H9 (cell line): Measurements from ENCODE around the gene PRKCA. TPM values are rescaled to one million over a fixed set of nuclear protein-coding genes. Genes with fewer than 3 reads are reported as not detected.

Experiments used
- DNase-seq: peaks from one replicate; pipeline ENCODE4 v3.0.0-alpha.2; 2017
- H2AFZ ChIP-seq: one replicate; pipeline ENCODE4 v1.6.1; 2013; ENCODE audit warnings: mild to moderate bottlenecking, low read length, control low read depth, moderate library complexity
- H2AK5ac ChIP-seq: 2 replicates; pipeline ENCODE4 v1.6.1; 2013; ENCODE audit warnings: low read length, control low read depth, mixed read lengths; ENCODE audit not compliant: insufficient read length
- H2BK120ac ChIP-seq: one replicate; pipeline ENCODE4 v1.6.1; 2013; ENCODE audit warnings: low read depth, mild to moderate bottlenecking, low read length, control low read depth, inconsistent platforms; ENCODE audit not compliant: poor library complexity, severe bottlenecking
- H2BK12ac ChIP-seq: 2 replicates; pipeline ENCODE4 v1.6.1; 2013; ENCODE audit warnings: low read length, control low read depth, mixed read lengths, low read depth; ENCODE audit not compliant: insufficient read length
- H2BK15ac ChIP-seq: 2 replicates; pipeline ENCODE4 v1.6.1; 2013; ENCODE audit warnings: low read depth, low read length, control low read depth
- H2BK20ac ChIP-seq: one replicate; pipeline ENCODE4 v1.6.1; 2013; ENCODE audit warnings: low read depth, mild to moderate bottlenecking, low read length, control low read depth, inconsistent platforms; ENCODE audit not compliant: poor library complexity, severe bottlenecking
- H2BK5ac ChIP-seq: 2 replicates; pipeline ENCODE4 v1.6.1; 2013; ENCODE audit warnings: low read length, control low read depth, mixed read lengths; ENCODE audit not compliant: insufficient read length
- H3K14ac ChIP-seq: 2 replicates; pipeline ENCODE4 v1.6.1; 2013; ENCODE audit warnings: low read length, control low read depth; ENCODE audit not compliant: insufficient read depth
- H3K18ac ChIP-seq: 2 replicates; pipeline ENCODE4 v1.6.1; 2013; ENCODE audit warnings: low read depth, mild to moderate bottlenecking, mixed read lengths, low read length, control low read depth; ENCODE audit not compliant: insufficient read length
- H3K23ac ChIP-seq: 2 replicates; pipeline ENCODE4 v1.6.1; 2013; ENCODE audit warnings: low read length, control low read depth, mixed read lengths, low read depth; ENCODE audit not compliant: insufficient read length
- H3K23me2 ChIP-seq: 2 replicates; pipeline ENCODE4 v1.6.1; 2013; ENCODE audit warnings: low read depth, mild to moderate bottlenecking, mixed read lengths, low read length, control low read depth; ENCODE audit not compliant: insufficient read length, poor library complexity, severe bottlenecking
- H3K27ac ChIP-seq: 2 replicates; pipeline ENCODE4 v1.5.1; 2013; ENCODE audit warnings: low read length, control low read depth, mixed read lengths, low read depth; ENCODE audit not compliant: insufficient read length
- H3K27me3 ChIP-seq: 2 replicates; pipeline ENCODE4 v1.6.1; 2013; ENCODE audit warnings: low read length, control low read depth, inconsistent platforms; ENCODE audit not compliant: insufficient read depth
- H3K4ac ChIP-seq: 2 replicates; pipeline ENCODE4 v1.6.1; 2013; ENCODE audit warnings: low read depth, mild to moderate bottlenecking, control low read depth, inconsistent platforms, low read length, moderate library complexity
- H3K4me1 ChIP-seq: 2 replicates; pipeline ENCODE4 v1.6.1; 2013; ENCODE audit warnings: low read length, control low read depth, inconsistent platforms; ENCODE audit not compliant: insufficient read depth
- H3K4me2 ChIP-seq: 2 replicates; pipeline ENCODE4 v1.6.1; 2013; ENCODE audit warnings: low read length, control low read depth, mixed read lengths; ENCODE audit not compliant: insufficient read length, insufficient read depth
- H3K56ac ChIP-seq: 2 replicates; pipeline ENCODE4 v1.6.1; 2013; ENCODE audit warnings: low read depth, mild to moderate bottlenecking, mixed read lengths, low read length, control low read depth; ENCODE audit not compliant: insufficient read length
- H3K79me1 ChIP-seq: 2 replicates; pipeline ENCODE4 v1.6.1; 2013; ENCODE audit warnings: low read depth, mild to moderate bottlenecking, moderate library complexity, low read length, control low read depth, inconsistent platforms; ENCODE audit not compliant: insufficient read depth, poor library complexity, severe bottlenecking
- H3K79me2 ChIP-seq: 2 replicates; pipeline ENCODE4 v1.6.1; 2013; ENCODE audit warnings: low read length, control low read depth, inconsistent platforms; ENCODE audit not compliant: insufficient read depth
- H3K9ac ChIP-seq: 2 replicates; pipeline ENCODE4 v1.6.1; 2013; ENCODE audit warnings: low read length, control low read depth, mixed read lengths; ENCODE audit not compliant: insufficient read length; ENCODE audit errors: extremely low read depth
- H3K9me3 ChIP-seq: one replicate; pipeline ENCODE4 v1.6.1; 2013; ENCODE audit warnings: low read depth, low read length, inconsistent platforms; ENCODE audit not compliant: control insufficient read depth
- H3T11ph ChIP-seq: one replicate; pipeline ENCODE4 v1.6.1; 2013; ENCODE audit warnings: mild to moderate bottlenecking, low read length, control low read depth, inconsistent platforms
- H4K20me1 ChIP-seq: one replicate; pipeline ENCODE4 v1.6.1; 2013; ENCODE audit not compliant: control insufficient read depth, insufficient read length, insufficient read depth
- H4K5ac ChIP-seq: 2 replicates; pipeline ENCODE4 v1.6.1; 2013; ENCODE audit warnings: low read depth, mild to moderate bottlenecking, mixed read lengths, low read length, control low read depth; ENCODE audit not compliant: insufficient read length
- H4K8ac ChIP-seq: replicated peaks from 2 replicates; pipeline ENCODE4 v1.6.1; 2013; ENCODE audit warnings: low read length, control low read depth, mixed read lengths, low read depth; ENCODE audit not compliant: insufficient read length
- H4K91ac ChIP-seq: 2 replicates; pipeline ENCODE4 v1.6.1; 2013; ENCODE audit warnings: low read depth, mild to moderate bottlenecking, moderate library complexity, mixed read lengths, low read length, control low read depth; ENCODE audit not compliant: insufficient read length
- H3K27ac Mint-ChIP-seq, 3 experiments: 2 replicates in 2 of 3; 3 replicates in 1 of 3; pipeline ENCODE4 v1.8.0; 2020 to 2021; ENCODE audit warnings: mixed read lengths in 3 of 3, mild to moderate bottlenecking in 1 of 3, moderate library complexity in 1 of 3
- H3K27me3 Mint-ChIP-seq: 2 replicates; pipeline ENCODE4 v1.8.0; 2021; ENCODE audit warnings: low read depth, mild to moderate bottlenecking, moderate library complexity, mixed read lengths
- H3K36me3 Mint-ChIP-seq, 3 experiments: 2 replicates in 2 of 3; 3 replicates in 1 of 3; pipeline ENCODE4 v1.8.0; 2020 to 2021; ENCODE audit warnings: low read depth in 3 of 3, mixed read lengths in 3 of 3; ENCODE audit not compliant: insufficient read depth in 1 of 3
- H3K4me1 Mint-ChIP-seq, 2 experiments: 2 replicates each; pipeline ENCODE4 v1.8.0; 2020; ENCODE audit warnings: mixed read lengths in 2 of 2
- H3K4me3 Mint-ChIP-seq, 2 experiments: 2 replicates in 1 of 2; 3 replicates in 1 of 2; pipeline ENCODE4 v1.8.0; 2020 to 2021; ENCODE audit warnings: mild to moderate bottlenecking in 2 of 2, mixed read lengths in 2 of 2, moderate library complexity in 1 of 2
- H3K9me3 Mint-ChIP-seq, 2 experiments: 2 replicates in 1 of 2; 3 replicates in 1 of 2; pipeline ENCODE4 v1.8.0; 2020; ENCODE audit warnings: mild to moderate bottlenecking in 2 of 2, mixed read lengths in 2 of 2, moderate library complexity in 1 of 2
- WGBS: extraction: QIAGEN DNeasy Blood & Tissue Kit; methylation state at CpG from one replicate; pipeline ENCODE4 v1.1.7; 2013; ENCODE audit warnings: missing lambda C conversion rate, low lambda C conversion rate, mixed read lengths; ENCODE audit not compliant: insufficient read length; ENCODE audit errors: extremely low coverage; 5-methylcytosine and 5-hydroxymethylcytosine counted together
- total RNA-seq: library from RNA; stranded (reverse); gene quantifications from 2 replicates; pipeline ENCODE4 v1.2.1, GENCODE V29; 2021
- TF ChIP-seq, protein P1 (sequence below): fragments of 200-600 bp; sonication (generic); conservative IDR thresholded peaks from 3 replicates; pipeline ENCODE4 v1.8.0; 2021; ENCODE audit warnings: antibody characterized with exemption, mild to moderate bottlenecking

Gene PRKCA
- total RNA-seq, 1 experiment from 2014 or later: 10.5 TPM

DNA sequence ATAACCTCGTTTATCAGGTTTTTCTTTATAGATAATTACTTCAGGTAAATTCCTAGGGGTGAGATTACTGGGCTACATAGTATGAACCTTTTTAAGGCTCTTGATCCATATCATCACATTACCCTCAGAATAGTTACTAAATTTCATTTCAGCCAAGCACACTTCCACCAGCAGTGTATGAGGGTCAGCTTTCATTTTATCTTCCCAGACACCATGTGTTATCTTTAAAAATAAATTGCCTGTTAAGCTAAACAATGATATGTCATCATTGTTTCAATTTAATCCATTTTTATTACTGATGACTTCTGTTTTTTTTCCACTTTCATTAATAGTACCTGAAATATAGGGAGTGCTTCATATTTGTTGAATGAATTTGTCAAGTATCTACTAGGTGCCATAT is 33.4 kb downstream of the PRKCA start:
- no peaks in the 10 kb centered on the region for H3K36me3 Mint-ChIP-seq
- no peak overlapping the region for H2AFZ ChIP-seq
- H3K18ac ChIP-seq: no peak overlapping the region
- no peaks in the 10 kb centered on the region for H3K79me2 ChIP-seq
- H3K4me1 Mint-ChIP-seq: peaks cover 6 to 15% of the 10 kb centered on the region in 2 experiments
- H2BK15ac ChIP-seq: no peak overlapping the region
- no peak overlapping the region for H3K23ac ChIP-seq
- no peak overlapping the region for H4K5ac ChIP-seq
- H4K8ac ChIP-seq: no peak overlapping the region
- H2BK5ac ChIP-seq: no peak overlapping the region
- no peaks in the 10 kb centered on the region for H4K20me1 ChIP-seq
- WGBS: no CpG with 5 or more reads among the region's 1 CpG
- no peak overlapping the region for H2BK120ac ChIP-seq
- TF ChIP-seq, protein P1, sequence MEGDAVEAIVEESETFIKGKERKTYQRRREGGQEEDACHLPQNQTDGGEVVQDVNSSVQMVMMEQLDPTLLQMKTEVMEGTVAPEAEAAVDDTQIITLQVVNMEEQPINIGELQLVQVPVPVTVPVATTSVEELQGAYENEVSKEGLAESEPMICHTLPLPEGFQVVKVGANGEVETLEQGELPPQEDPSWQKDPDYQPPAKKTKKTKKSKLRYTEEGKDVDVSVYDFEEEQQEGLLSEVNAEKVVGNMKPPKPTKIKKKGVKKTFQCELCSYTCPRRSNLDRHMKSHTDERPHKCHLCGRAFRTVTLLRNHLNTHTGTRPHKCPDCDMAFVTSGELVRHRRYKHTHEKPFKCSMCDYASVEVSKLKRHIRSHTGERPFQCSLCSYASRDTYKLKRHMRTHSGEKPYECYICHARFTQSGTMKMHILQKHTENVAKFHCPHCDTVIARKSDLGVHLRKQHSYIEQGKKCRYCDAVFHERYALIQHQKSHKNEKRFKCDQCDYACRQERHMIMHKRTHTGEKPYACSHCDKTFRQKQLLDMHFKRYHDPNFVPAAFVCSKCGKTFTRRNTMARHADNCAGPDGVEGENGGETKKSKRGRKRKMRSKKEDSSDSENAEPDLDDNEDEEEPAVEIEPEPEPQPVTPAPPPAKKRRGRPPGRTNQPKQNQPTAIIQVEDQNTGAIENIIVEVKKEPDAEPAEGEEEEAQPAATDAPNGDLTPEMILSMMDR: no peak
- no peak overlapping the region for H2BK20ac ChIP-seq
- H3K4ac ChIP-seq: no peak overlapping the region
- no peak for DNase-seq
- no peak overlapping the region for H3K4me3 Mint-ChIP-seq
- H3K27ac ChIP-seq: no peak overlapping the region
- H2AK5ac ChIP-seq: no peak overlapping the region
- no peak overlapping the region for H4K91ac ChIP-seq
- H3K9me3 Mint-ChIP-seq: no peaks in the 10 kb centered on the region
- no peak overlapping the region for H3K9ac ChIP-seq
- no peaks in the 10 kb centered on the region for H3K9me3 ChIP-seq
- no peak overlapping the region for H3K14ac ChIP-seq
- H2BK12ac ChIP-seq: no peak overlapping the region
- no peaks in the 10 kb centered on the region for H3K27me3 ChIP-seq
- H3T11ph ChIP-seq: no peak overlapping the region
- no peaks in the 10 kb centered on the region for H3K79me1 ChIP-seq
- no peak overlapping the region for H3K56ac ChIP-seq
- no peak overlapping the region for H3K4me2 ChIP-seq
- H3K23me2 ChIP-seq: no peaks in the 10 kb centered on the region
- H3K4me1 ChIP-seq: no peaks in the 10 kb centered on the region
- no peaks in the 10 kb centered on the region for H3K27me3 Mint-ChIP-seq
- no peak overlapping the region for H3K27ac Mint-ChIP-seq
